Left lung (tissue), 10 donors: ENCODE results near the gene SUPT16H. TPM values are rescaled to one million over a fixed set of nuclear protein-coding genes. Genes with fewer than 3 reads are reported as not detected.

ENCODE experiments used
- ATAC-seq: fragments of 200-7000 bp; cut with Tn5 transposase; one replicate; pipeline ENCODE4 v1.9.1; 2020; ENCODE audit warnings: moderate library complexity
- DNase-seq, 4 donors: peaks; one replicate each; pipeline ENCODE4 v3.0.0-alpha.2; 2013 to 2020
- H3K27ac ChIP-seq, 2 donors: fragments of 200-600 bp; sonication (generic) in 1 of 2; one replicate each; pipeline versions ENCODE4 v1.5.0 to v1.8.0; 2020 to 2021
- H3K27me3 ChIP-seq, 2 donors: fragments of 200-600 bp; sonication (generic) in 1 of 2; one replicate each; pipeline versions ENCODE4 v1.5.0 to v1.8.0; 2020 to 2021
- H3K36me3 ChIP-seq, 2 donors: fragments of 200-600 bp; sonication (generic) in 1 of 2; one replicate each; pipeline versions ENCODE4 v1.5.0 to v1.8.0; 2020 to 2021
- H3K4me1 ChIP-seq, 2 donors: fragments of 200-600 bp; one replicate each; pipeline ENCODE4 v1.8.0; 2021
- H3K4me3 ChIP-seq, 2 donors: fragments of 200-600 bp; sonication (generic) in 1 of 2; one replicate each; pipeline versions ENCODE4 v1.5.0 to v1.8.0; 2020 to 2021; ENCODE audit warnings: mild to moderate bottlenecking in 1 of 2
- H3K9me3 ChIP-seq, 2 donors: fragments of 200-600 bp; sonication (generic) in 1 of 2; one replicate each; pipeline versions ENCODE4 v1.5.0 to v1.8.0; 2020 to 2021
- CTCF ChIP-seq, 2 donors: fragments of 200-600 bp; sonication (generic) in 1 of 2; IDR thresholded peaks; one replicate each; pipeline versions ENCODE4 v1.5.0 to v1.8.0; 2021; ENCODE audit warnings: antibody characterized with exemption in 2 of 2
- intact Hi-C, 2 donors: fragments of 100-400 bp; cut with DNase I; formaldehyde crosslinking; loops; one replicate each; pipeline versions ENCODE4 v1.11.2 to v1.14.2; 2022
- polyA plus RNA-seq, 6 donors: library from polyadenylated mRNA; unstranded; fragments of 120-200 nt; gene quantifications; one replicate each; pipeline ENCODE4 v1.2.1, GENCODE V29; 2013; ENCODE audit not compliant: insufficient read length in 6 of 6
- total RNA-seq, 2 donors: library from RNA; stranded (reverse); fragmentation: NEBNext Ultra II Directional; extraction: Animal tissue kit (Norgen Biotek cat#: 25700); gene quantifications; one replicate each; pipeline ENCODE4 v1.2.1, GENCODE V29; 2021
- donor health status: DM: no; HTN: yes; CAD: no.
- donor health status: DM: no; HTN: no; CAD: no.

The SUPT16H gene
- total and polyA plus RNA-seq, 8 donors, result 46.7 to 140 (median 119) TPM

- DNase-seq (no peak), ATAC-seq (no peak)
- H3K4me3 ChIP-seq, result no peak overlapping the region
- H3K27me3 ChIP-seq, result no peaks in the 10 kb centered on the region
- intact Hi-C loops, result loop anchor here in 1 of 2 donors (10.0 kb wide), 1 partner anchor 55 kb away; no protein-coding TSS in a partner anchor
- no peak for TF ChIP-seq CTCF (IDR thresholded peaks at IDR 0.05)
- H3K27ac ChIP-seq, result no peak overlapping the region
- H3K4me1 ChIP-seq, result no peaks in the 10 kb centered on the region
- H3K36me3 ChIP-seq, result peaks cover 3 to 97% of the 10 kb centered on the region in 2 donors
- no peaks in the 10 kb centered on the region for H3K9me3 ChIP-seq
Measured at GRCh38 chr14:21419528-21419927, 35.7 kb upstream of the SUPT16H start.

GRCh38 chr14:21415329-21415728 lies 31.5 kb upstream of the SUPT16H start:
- no peaks in the 10 kb centered on the region for H3K4me1 ChIP-seq
- intact Hi-C loops, result loop anchor here in 1 of 2 donors (10.0 kb wide), 1 partner anchor 51 kb away; no protein-coding TSS in a partner anchor
- ATAC-seq (no peak), DNase-seq (no peak)
- no peaks in the 10 kb centered on the region for H3K27me3 ChIP-seq
- peaks cover 0 to 98% of the 10 kb centered on the region in 2 donors for H3K36me3 ChIP-seq
- no peak for TF ChIP-seq CTCF (IDR thresholded peaks at IDR 0.05)
- H3K27ac ChIP-seq, result no peak overlapping the region
- H3K4me3 ChIP-seq, result no peak overlapping the region
- no peaks in the 10 kb centered on the region for H3K9me3 ChIP-seq

- no peak for TF ChIP-seq CTCF (IDR thresholded peaks at IDR 0.05)
- DNase-seq (no peak), ATAC-seq (no peak)
- peaks cover 0 to 98% of the 10 kb centered on the region in 2 donors for H3K36me3 ChIP-seq
- no peak overlapping the region for H3K27ac ChIP-seq
- no peaks in the 10 kb centered on the region for H3K4me1 ChIP-seq
- H3K9me3 ChIP-seq, result no peaks in the 10 kb centered on the region
- no peak overlapping the region for H3K4me3 ChIP-seq
- intact Hi-C loops, result loop anchor here in 1 of 2 donors (10.0 kb wide), 1 partner anchor 49 kb away; no protein-coding TSS in a partner anchor
- no peaks in the 10 kb centered on the region for H3K27me3 ChIP-seq
Measured at GRCh38 chr14:21414137-21414631, 30.4 kb upstream of the SUPT16H start.

GRCh38 chr14:21408147-21408546 lies 24.3 kb upstream of the SUPT16H start:
- Histone ChIP-seq H3K36me3 (peaks cover 7 to 100% of the 10 kb centered on the region in 2 donors), H3K27me3 (no peaks in the 10 kb centered on the region), H3K4me1 (no peaks in the 10 kb centered on the region), H3K4me3 (no peak overlapping the region), H3K27ac (no peak overlapping the region), H3K9me3 (no peaks in the 10 kb centered on the region)
- intact Hi-C loops, result no loop called here
- TF ChIP-seq CTCF (IDR thresholded peaks at IDR 0.05), result no peak
- DNase-seq (no peak), ATAC-seq (no peak)

GRCh38 chr14:21406213-21406612 lies 22.4 kb upstream of the SUPT16H start:
- intact Hi-C loops, result no loop called here
- H3K4me3 ChIP-seq, result no peak overlapping the region
- no peak for ATAC-seq
- TF ChIP-seq CTCF (IDR thresholded peaks at IDR 0.05), result no peak
- no peaks in the 10 kb centered on the region for H3K4me1 ChIP-seq
- H3K27me3 ChIP-seq, result no peaks in the 10 kb centered on the region
- DNase-seq, result no peak
- peaks cover 7 to 100% of the 10 kb centered on the region in 2 donors for H3K36me3 ChIP-seq
- H3K9me3 ChIP-seq, result no peaks in the 10 kb centered on the region
- no peak overlapping the region for H3K27ac ChIP-seq
